Fibroblast of mammary gland (primary cell): ENCODE data around the gene ST6GALNAC6.

ENCODE experiments used
- DNase-seq: peaks from one replicate; pipeline ENCODE4 v3.0.0-alpha.2; 2010; ENCODE audit warnings: low read depth
- H3K4me3 ChIP-seq: 2 replicates; pipeline ENCODE4 v1.5.1; 2011; ENCODE audit warnings: low read depth, mild to moderate bottlenecking, low read length, moderate library complexity; ENCODE audit not compliant: control insufficient read depth
- CTCF ChIP-seq: conservative IDR thresholded peaks from 2 replicates; pipeline ENCODE4 v1.5.1; 2011; ENCODE audit warnings: low read depth, low read length, inconsistent platforms; ENCODE audit not compliant: control insufficient read depth, insufficient read depth

ST6GALNAC6 gene

GRCh38 chr9:127921557-127922120 lies 22.2 kb upstream of the ST6GALNAC6 start:
- peak overlapping the region; percentile 39 for H3K4me3 ChIP-seq
- peak; percentile 55 for DNase-seq
- peak; percentile 64 for TF ChIP-seq CTCF

- no peak for TF ChIP-seq CTCF
- no peak for DNase-seq
- no peak overlapping the region for H3K4me3 ChIP-seq
Measured at GRCh38 chr9:127920794-127921193, 21.4 kb upstream of the ST6GALNAC6 start.

GRCh38 chr9:127919253-127919815 lies 19.9 kb upstream of the ST6GALNAC6 start:
- TF ChIP-seq CTCF, result no peak
- peak; percentile 100 for DNase-seq
- no peak overlapping the region for H3K4me3 ChIP-seq

GRCh38 chr9:127918183-127919107 lies 19.0 kb upstream of the ST6GALNAC6 start:
- TF ChIP-seq CTCF, result peak; percentile 17
- DNase-seq, result peak; percentile 73
- no peak overlapping the region for H3K4me3 ChIP-seq

- no peak overlapping the region for H3K4me3 ChIP-seq
- TF ChIP-seq CTCF, result no peak
- DNase-seq, result no peak
Measured at GRCh38 chr9:127917603-127918002, 18.2 kb upstream of the ST6GALNAC6 start.

- H3K4me3 ChIP-seq, result peak within 1 kb of the TSS; percentile 82
- TF ChIP-seq CTCF, result no peak
- peak; percentile 84 for DNase-seq
Measured at GRCh38 chr9:127916720-127917581, 17.5 kb upstream of the ST6GALNAC6 start, which contains the start of gene ST6GALNAC4. Gene ST6GALNAC4 (minus strand): TSS chr9:127917041. CDS start chr9:127916419, 622 bp downstream.
